CD14-positive monocyte (primary cell): ENCODE measurements around the gene MTUS2. TPM values are rescaled to one million over a fixed set of nuclear protein-coding genes. Genes with fewer than 3 reads are reported as not detected.

ENCODE experiments used
- DNase-seq, 3 donors: peaks; one replicate each; pipeline ENCODE4 v3.0.0-alpha.2; 2011 to 2022
- H2AFZ ChIP-seq: 2 replicates; pipeline ENCODE4 v1.6.0; 2012; ENCODE audit warnings: mild to moderate bottlenecking, low read depth, low read length, inconsistent platforms; ENCODE audit not compliant: insufficient read depth, poor library complexity, severe bottlenecking
- H3K27ac ChIP-seq, 2 donors: 1 replicate in 1 of 2; 2 replicates in 1 of 2; pipeline ENCODE4 v1.5.1; 2012 to 2013; ENCODE audit warnings: low read length in 2 of 2, control low read depth in 1 of 2, inconsistent platforms in 1 of 2, low read depth in 1 of 2, mild to moderate bottlenecking in 1 of 2
- H3K27me3 ChIP-seq, 2 donors: one replicate each; pipeline versions ENCODE4 v1.6.0 to v1.6.1; 2011 to 2013; ENCODE audit warnings: low read length in 2 of 2; ENCODE audit not compliant: control insufficient read depth in 2 of 2, insufficient read depth in 2 of 2
- H3K36me3 ChIP-seq, 2 donors: replicated peaks in 1 of 2; 1 replicate in 1 of 2; 2 replicates in 1 of 2; pipeline versions ENCODE4 v1.5.1 to v1.6.1; 2012 to 2013; ENCODE audit warnings: low read length in 2 of 2, control low read depth in 1 of 2, inconsistent platforms in 1 of 2, mild to moderate bottlenecking in 1 of 2; ENCODE audit not compliant: insufficient read depth in 2 of 2, control insufficient read depth in 1 of 2
- H3K4me1 ChIP-seq, 2 donors: 1 replicate in 1 of 2; 2 replicates in 1 of 2; pipeline versions ENCODE4 v1.5.1 to v1.6.1; 2012 to 2013; ENCODE audit warnings: low read length in 2 of 2, control low read depth in 1 of 2, inconsistent platforms in 1 of 2, mild to moderate bottlenecking in 1 of 2, moderate library complexity in 1 of 2; ENCODE audit not compliant: insufficient read depth in 2 of 2, control insufficient read depth in 1 of 2
- H3K4me2 ChIP-seq: replicated peaks from 2 replicates; pipeline ENCODE3; 2012; ENCODE audit warnings: low read length, moderate library complexity, mild to moderate bottlenecking; ENCODE audit not compliant: poor library complexity, severe bottlenecking; ENCODE audit errors: extremely low read depth
- H3K4me3 ChIP-seq, 3 experiments: fragments of 200-600 bp in 1 of 3; sonication (generic) in 1 of 3; replicated peaks in 1 of 3; 1 replicate in 2 of 3; 2 replicates in 1 of 3; pipeline ENCODE4 v1.5.1; 2011 to 2013; ENCODE audit warnings: low read length in 3 of 3, mild to moderate bottlenecking in 3 of 3, control low read depth in 2 of 3, low read depth in 2 of 3, inconsistent platforms in 1 of 3, moderate library complexity in 1 of 3
- H3K79me2 ChIP-seq: 2 replicates; pipeline ENCODE4 v1.6.0; 2012; ENCODE audit warnings: mild to moderate bottlenecking, control low read depth, inconsistent platforms, low read length, moderate library complexity; ENCODE audit not compliant: insufficient read depth
- H3K9ac ChIP-seq: 2 replicates; pipeline ENCODE4 v1.6.0; 2017; ENCODE audit warnings: low read length, mild to moderate bottlenecking; ENCODE audit not compliant: insufficient read depth, poor library complexity, severe bottlenecking
- H3K9me3 ChIP-seq, 2 donors: replicated peaks in 1 of 2; 1 replicate in 1 of 2; 2 replicates in 1 of 2; pipeline versions ENCODE4 v1.5.1 to v1.6.1; 2012 to 2013; ENCODE audit warnings: low read length in 2 of 2, control low read depth in 1 of 2; ENCODE audit not compliant: control insufficient read depth in 1 of 2, insufficient read depth in 1 of 2
- H4K20me1 ChIP-seq: 2 replicates; pipeline ENCODE4 v1.6.0; 2012; ENCODE audit warnings: mild to moderate bottlenecking, low read length, control low read depth, moderate library complexity; ENCODE audit not compliant: insufficient read depth
- H3K27ac Mint-ChIP-seq, 7 donors: one replicate each; pipeline ENCODE4 v1.8.0; 2020; ENCODE audit warnings: mild to moderate bottlenecking in 7 of 7, mixed read lengths in 7 of 7, moderate library complexity in 6 of 7, inconsistent platforms in 2 of 7
- H3K27me3 Mint-ChIP-seq, 3 donors: one replicate each; pipeline ENCODE4 v1.8.0; 2021 to 2022; ENCODE audit warnings: low read depth in 3 of 3, mild to moderate bottlenecking in 3 of 3, mixed read lengths in 3 of 3, moderate library complexity in 3 of 3, inconsistent platforms in 1 of 3
- H3K36me3 Mint-ChIP-seq, 2 donors: one replicate each; pipeline ENCODE4 v1.8.0; 2020; ENCODE audit warnings: mixed read lengths in 2 of 2, inconsistent platforms in 1 of 2, mild to moderate bottlenecking in 1 of 2
- H3K4me1 Mint-ChIP-seq: one replicate; pipeline ENCODE4 v1.8.0; 2020; ENCODE audit warnings: mild to moderate bottlenecking, mixed read lengths
- H3K4me3 Mint-ChIP-seq, 2 donors: one replicate each; pipeline ENCODE4 v1.8.0; 2020; ENCODE audit warnings: mild to moderate bottlenecking in 2 of 2, mixed read lengths in 2 of 2, moderate library complexity in 1 of 2
- H3K9me3 Mint-ChIP-seq, 7 donors: one replicate each; pipeline ENCODE4 v1.8.0; 2020 to 2022; ENCODE audit warnings: mixed read lengths in 7 of 7, mild to moderate bottlenecking in 6 of 7, moderate library complexity in 6 of 7, inconsistent platforms in 2 of 7
- WGBS: methylation state at CpG from one replicate; pipeline ENCODE4 v1.1.5; 2013; ENCODE audit warnings: missing lambda C conversion rate; ENCODE audit not compliant: insufficient coverage; 5-methylcytosine and 5-hydroxymethylcytosine counted together
- intact Hi-C, 2 donors: fragments of 100-400 bp; cut with micrococcal nuclease; formaldehyde crosslinking; loops; one replicate each; pipeline versions ENCODE4 v1.15.0 to v1.15.1; 2023
- polyA plus RNA-seq, 3 donors: library from polyadenylated mRNA; depleted of rRNA in 1 of 3; unstranded in 2 of 3; stranded (reverse) in 1 of 3; fragments of 300-500 nt in 2 of 3; fragments of >200 nt in 1 of 3; fragmentation: Illumina TruSeq in 2 of 3; gene quantifications; 1 replicate in 2 of 3; 2 replicates in 1 of 3; pipeline ENCODE4 v1.2.3, GENCODE V29; 2012 to 2021
- TF ChIP-seq, protein P1 (sequence below): fragments of 200-600 bp; IDR thresholded peaks from one replicate; pipeline ENCODE4 v1.8.0; 2022; ENCODE audit warnings: antibody characterized with exemption, mild to moderate bottlenecking

MTUS2 gene
- polyA plus RNA-seq, 3 donors = 0.04 TPM; not detected in 2

DNA sequence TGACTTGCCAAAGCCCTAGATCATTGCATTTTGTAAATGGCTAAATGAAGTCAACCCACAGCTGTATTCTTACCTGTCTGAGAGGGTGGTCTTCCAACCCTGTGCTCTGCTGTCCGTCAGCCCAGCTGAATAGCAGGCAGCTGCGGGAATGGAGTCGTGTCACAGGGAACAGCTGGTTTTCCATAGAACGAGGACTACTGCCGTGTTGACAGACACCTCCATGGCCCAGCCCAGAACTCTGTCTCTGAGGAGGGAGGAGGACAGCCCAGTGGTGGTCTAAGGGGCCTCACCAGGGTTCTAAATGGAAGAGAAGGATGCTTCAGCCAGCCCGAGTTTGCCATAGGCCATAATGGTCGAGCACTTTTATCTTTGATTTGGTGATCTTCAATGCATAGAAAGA is 664.7 kb downstream of the MTUS2 start:
- H3K4me3 ChIP-seq = no peak overlapping the region
- H3K36me3 Mint-ChIP-seq = no peaks in the 10 kb centered on the region
- H3K27ac ChIP-seq = no peak overlapping the region
- no peak for DNase-seq
- no peak overlapping the region for H3K4me2 ChIP-seq
- no peak overlapping the region for H3K27ac Mint-ChIP-seq
- 94% methylated on average over 3 of the region's 7 CpGs for WGBS
- intact Hi-C loops = no loop called here
- no peaks in the 10 kb centered on the region for H3K27me3 ChIP-seq
- H3K4me3 Mint-ChIP-seq = no peak overlapping the region
- H3K9me3 ChIP-seq = no peaks in the 10 kb centered on the region
- TF ChIP-seq, protein P1, sequence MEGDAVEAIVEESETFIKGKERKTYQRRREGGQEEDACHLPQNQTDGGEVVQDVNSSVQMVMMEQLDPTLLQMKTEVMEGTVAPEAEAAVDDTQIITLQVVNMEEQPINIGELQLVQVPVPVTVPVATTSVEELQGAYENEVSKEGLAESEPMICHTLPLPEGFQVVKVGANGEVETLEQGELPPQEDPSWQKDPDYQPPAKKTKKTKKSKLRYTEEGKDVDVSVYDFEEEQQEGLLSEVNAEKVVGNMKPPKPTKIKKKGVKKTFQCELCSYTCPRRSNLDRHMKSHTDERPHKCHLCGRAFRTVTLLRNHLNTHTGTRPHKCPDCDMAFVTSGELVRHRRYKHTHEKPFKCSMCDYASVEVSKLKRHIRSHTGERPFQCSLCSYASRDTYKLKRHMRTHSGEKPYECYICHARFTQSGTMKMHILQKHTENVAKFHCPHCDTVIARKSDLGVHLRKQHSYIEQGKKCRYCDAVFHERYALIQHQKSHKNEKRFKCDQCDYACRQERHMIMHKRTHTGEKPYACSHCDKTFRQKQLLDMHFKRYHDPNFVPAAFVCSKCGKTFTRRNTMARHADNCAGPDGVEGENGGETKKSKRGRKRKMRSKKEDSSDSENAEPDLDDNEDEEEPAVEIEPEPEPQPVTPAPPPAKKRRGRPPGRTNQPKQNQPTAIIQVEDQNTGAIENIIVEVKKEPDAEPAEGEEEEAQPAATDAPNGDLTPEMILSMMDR = no peak
- H3K4me1 ChIP-seq = peaks cover 5 to 7% of the 10 kb centered on the region in 2 donors
- H3K9me3 Mint-ChIP-seq = no peaks in the 10 kb centered on the region
- no peaks in the 10 kb centered on the region for H3K79me2 ChIP-seq
- peaks cover 9% of the 10 kb centered on the region for H3K4me1 Mint-ChIP-seq
- H4K20me1 ChIP-seq = no peaks in the 10 kb centered on the region
- H3K27me3 Mint-ChIP-seq = peaks cover 1 to 9% (median 2%) of the 10 kb centered on the region in 3 donors
- no peak overlapping the region for H3K9ac ChIP-seq
- H2AFZ ChIP-seq = no peak overlapping the region
- no peaks in the 10 kb centered on the region for H3K36me3 ChIP-seq

- no peak for DNase-seq
- Mint-ChIP-seq H3K27ac (peak overlapping the region in 3 of 7 donors; percentile 5 to 19 (median 13)), H3K27me3 (peaks cover 0 to 7% (median 2%) of the 10 kb centered on the region in 3 donors), H3K4me3 (no peak overlapping the region), H3K9me3 (no peaks in the 10 kb centered on the region), H3K4me1 (peaks cover 9% of the 10 kb centered on the region), H3K36me3 (no peaks in the 10 kb centered on the region)
- no peaks in the 10 kb centered on the region for H3K9me3 ChIP-seq
- H3K36me3 ChIP-seq = no peaks in the 10 kb centered on the region
- intact Hi-C loops = no loop called here
- H2AFZ ChIP-seq = no peak overlapping the region
- no peak overlapping the region for H3K4me3 ChIP-seq
- no peak overlapping the region for H3K27ac ChIP-seq
- no CpG with 5 or more reads among the region's 3 CpGs for WGBS
- H3K4me1 ChIP-seq = peaks cover 5 to 7% of the 10 kb centered on the region in 2 donors
- no peaks in the 10 kb centered on the region for H3K27me3 ChIP-seq
- no peaks in the 10 kb centered on the region for H3K79me2 ChIP-seq
- no peak overlapping the region for H3K4me2 ChIP-seq
- TF ChIP-seq, protein P1 = no peak
- H3K9ac ChIP-seq = no peak overlapping the region
- no peaks in the 10 kb centered on the region for H4K20me1 ChIP-seq
Observed at GRCh38 chr13:29486551-29486950, 666.4 kb downstream of the MTUS2 start.
